GM04504 (cell line): ENCODE measurements around the gene TPTE2.
"Not testable (repeated sequence)": the region's sequence is repeated elsewhere in the genome, so short reads cannot be mapped to it uniquely, and the experiment has no call there.

Source experiments
- DNase-seq: peaks from one replicate; pipeline ENCODE4 v3.0.0-alpha.2; 2012; ENCODE audit warnings: low read depth

The TPTE2 gene

DNA sequence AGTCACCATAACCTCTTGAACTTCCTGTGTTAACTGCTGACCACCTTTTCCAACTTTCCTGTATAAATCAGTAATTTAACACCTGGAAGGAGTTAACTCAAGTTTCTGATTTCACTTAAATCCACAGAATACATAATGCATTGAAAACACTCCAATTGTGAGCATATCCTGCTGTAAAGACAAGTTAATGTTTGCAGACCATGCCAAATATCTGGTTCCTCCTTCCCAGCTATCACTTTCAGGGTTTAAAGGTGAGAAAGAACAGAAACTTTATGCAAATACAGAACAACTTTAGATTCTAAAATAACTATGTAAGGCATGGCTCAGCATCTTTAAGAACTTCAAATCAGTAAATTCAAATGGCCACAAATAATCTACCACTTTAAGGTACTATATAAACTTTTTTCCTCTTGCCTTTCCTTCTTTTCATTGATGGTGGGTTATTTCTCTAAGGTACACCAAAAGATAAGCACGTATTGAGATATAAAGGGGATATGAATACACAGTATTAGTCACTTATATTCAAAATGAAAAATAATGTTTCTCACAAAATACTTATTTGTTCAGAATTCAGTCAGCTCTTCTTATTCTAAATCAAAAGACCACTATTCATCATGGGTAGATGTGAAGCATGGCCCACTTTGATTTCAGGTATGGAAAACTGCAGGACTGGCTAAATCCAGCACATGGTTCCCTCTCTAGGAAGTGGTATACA is 6.6 kb upstream of the TPTE2 start:
- no peak for DNase-seq

DNA sequence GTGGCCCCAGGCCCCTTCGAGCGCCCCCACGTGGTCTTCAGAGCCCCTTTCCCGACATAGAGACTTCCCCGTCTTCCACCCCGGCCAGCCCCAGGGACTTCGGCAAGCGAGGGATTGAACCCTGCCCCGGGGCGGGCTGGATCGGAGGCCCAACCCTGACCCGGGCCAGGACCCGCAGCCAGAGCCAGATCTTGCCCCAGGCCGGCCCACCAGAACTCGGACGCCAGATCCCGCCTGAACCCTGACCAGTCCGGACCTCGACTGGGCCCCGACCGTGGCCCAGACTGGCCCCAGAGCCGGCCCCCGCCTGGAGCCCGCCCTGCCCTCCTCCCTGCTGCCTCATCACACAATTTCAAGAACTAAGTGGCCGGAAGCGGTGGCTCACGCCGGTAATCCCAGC is 253 bp upstream of the TPTE2 start:
- DNase-seq = no peak

DNA sequence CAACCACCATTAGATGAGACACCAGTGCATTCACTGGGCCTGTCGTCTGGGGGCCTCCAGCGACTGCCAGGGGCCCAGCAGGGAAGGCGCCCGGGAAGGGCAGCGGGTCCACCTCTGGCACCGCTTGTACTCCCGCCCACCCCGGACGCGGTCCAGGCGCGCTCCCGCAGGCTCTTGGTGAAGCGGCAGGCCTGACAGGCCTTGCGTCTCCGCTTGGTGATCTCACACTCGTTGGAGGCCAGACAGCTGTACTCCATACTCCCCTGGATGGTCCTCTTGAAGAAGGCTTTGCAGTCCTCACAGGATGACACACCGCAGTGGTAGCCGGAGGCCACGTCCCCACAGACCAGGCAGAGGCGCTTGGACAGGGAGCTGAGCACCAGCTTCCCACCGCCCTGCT is 660 bp downstream of the TPTE2 start:
- not testable (repeated sequence) for DNase-seq

DNA sequence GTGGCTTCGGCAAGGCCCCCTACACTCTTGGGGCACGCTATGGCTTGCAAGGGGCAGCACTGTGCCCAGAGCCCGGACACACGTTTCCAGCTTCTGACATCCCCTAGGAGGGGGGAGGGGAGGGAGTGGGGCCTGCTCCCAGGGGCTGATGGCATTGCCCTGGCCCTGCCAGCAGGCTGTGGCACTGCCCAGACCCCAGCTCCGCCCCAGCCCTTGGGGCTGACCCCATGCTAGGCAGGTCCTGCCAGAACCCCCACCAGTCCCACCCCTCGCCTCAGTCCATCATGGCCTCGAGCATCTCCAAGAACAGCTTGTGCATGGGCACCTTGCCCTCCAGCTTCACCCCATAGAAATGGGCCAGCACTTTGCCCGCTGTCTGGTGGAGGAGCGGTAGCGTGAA is 1.6 kb downstream of the TPTE2 start:
- not testable (repeated sequence) for DNase-seq

DNA sequence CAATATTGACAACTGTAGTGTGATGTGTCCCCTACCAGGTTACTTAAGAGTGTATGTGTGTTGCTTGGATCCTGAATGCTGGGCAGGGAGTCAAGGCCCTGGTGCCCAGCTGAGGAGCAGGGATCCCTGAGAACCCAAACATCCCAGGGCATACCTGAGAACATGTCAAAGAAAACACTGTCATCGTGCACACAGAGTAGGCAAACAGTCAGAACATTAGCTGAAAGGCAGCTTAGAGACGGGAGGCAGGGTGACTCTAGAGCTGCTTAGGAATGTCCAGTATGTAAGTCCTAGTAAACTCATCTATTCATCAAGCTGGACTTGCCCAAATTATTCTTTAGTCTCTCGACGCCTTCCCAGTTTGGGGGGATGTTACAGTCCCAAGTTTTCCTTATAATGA is 4.0 kb downstream of the TPTE2 start:
- DNase-seq = not testable (repeated sequence)

DNA sequence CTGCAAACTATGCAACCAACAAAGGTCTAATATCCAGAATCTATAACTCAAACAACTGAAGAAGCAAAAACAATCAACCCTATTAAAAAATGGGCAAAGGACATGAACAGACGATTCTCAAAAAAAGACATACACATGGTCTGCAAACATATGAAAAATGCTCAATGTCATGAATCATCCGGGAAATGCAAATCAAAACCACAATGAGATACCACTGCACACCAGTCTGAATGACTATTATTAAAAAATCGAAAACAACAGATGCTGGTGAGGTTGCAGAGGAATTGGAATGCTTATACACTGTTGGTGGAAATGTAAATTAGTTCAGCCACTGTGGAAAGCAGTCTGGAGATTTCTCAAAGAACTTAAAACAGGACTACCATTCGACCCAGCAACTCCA is 12.1 kb downstream of the TPTE2 start:
- DNase-seq = not testable (repeated sequence)

DNA sequence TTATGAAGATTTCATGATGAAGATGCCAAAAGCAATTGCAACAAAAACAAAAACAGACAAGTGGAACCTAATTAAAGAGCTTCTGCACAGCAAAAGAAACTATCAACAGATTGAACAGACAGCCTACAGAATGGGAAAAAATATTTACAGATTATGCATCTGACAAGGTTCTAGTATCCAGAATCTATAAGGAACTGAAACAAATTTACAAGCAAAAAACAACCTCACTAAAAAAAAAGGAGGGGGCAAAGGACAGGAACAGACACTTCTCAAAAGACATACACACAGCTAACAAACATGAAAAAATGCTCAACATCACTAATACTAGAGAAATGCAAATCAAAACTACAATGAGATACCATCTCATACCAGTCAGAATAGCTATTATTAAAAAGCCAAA is 35.7 kb downstream of the TPTE2 start:
- not testable (repeated sequence) for DNase-seq

DNA sequence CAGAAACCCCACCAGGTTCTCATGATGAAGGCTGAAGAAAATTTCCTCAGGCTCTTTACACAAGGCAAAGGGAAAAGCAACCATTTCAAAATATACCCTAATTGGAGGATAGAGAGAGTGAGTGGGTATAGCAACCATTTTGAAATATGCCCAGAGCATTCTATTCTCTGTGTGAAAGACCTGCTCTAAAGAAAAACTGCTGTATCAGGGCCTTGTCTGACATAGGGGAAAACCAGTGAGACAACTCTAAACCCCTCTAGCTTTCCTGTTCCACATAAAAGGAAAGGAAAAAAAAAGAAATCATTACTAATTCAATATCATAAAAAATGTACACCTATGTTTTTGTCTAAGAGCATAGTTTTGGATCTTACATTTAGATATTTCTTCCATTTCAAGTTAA is 42.3 kb downstream of the TPTE2 start:
- DNase-seq = no peak

DNA sequence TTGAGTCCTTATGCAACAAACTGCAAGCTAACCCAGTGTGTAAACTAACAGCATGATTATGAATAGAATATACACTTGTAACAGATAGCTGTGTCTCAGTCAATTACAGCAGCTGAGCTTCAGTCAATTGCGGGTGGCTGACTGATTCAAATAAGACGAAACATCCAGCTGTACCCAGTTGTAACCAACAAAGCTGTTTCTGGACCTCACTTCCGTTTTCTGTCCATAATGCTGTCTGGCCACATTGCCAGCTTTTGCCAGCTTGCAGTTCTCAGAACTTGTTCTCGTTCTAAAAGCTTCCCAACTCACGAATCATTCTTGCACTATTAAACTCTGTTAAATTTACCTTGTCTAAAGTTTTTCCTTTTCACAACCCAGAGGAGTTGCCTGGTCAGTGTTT is 53.7 kb downstream of the TPTE2 start:
- DNase-seq = not testable (repeated sequence)

DNA sequence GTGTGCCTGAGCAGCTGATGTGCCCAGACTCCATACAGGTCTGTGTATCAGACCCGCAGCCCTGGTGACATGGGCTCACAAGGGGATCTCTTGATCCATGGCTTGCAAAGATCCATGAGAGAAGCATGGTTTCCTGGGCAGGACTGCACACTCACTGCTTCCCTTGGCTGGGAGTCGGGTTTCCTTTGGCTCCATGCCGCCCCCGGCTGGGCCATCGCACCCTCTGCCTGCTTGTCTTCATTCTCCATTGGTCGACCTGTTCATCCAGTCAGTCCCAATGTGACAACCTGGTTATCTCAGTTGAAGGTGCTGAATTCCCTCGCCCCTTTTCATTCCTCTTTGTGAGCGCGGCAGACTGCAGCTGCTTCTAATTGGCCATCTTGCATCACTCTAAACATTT is 101.2 kb downstream of the TPTE2 start:
- not testable (repeated sequence) for DNase-seq

DNA sequence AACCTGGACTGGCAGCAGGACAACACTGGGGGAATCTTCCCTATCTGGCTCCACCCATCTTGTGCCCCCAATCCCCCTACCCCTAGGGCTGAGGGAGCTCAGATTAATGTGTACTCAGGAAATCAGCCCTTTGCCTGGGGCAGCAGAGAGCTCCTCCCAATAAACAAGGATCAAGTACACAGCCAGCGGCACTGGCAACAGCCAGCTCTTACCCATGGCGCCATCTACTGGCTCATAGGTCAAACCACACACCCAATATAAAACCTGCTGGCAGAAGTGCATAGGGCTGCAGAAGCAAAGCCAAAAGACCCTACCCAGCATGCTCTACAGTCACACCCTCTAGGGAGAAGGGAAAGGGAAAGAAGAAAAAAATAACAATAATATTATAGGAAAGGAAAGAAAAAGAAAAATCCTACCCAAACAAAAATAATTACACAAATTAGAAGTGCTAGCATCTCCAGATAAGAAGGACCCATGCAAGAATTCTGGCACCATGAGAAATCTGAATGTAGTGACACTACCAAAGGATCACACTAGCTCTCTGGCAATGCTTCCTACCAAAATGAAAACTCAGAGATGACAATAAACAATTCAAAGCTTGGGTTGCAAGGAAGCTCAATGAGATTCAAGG is 122.2 kb downstream of the TPTE2 start:
- DNase-seq = not testable (repeated sequence)

DNA sequence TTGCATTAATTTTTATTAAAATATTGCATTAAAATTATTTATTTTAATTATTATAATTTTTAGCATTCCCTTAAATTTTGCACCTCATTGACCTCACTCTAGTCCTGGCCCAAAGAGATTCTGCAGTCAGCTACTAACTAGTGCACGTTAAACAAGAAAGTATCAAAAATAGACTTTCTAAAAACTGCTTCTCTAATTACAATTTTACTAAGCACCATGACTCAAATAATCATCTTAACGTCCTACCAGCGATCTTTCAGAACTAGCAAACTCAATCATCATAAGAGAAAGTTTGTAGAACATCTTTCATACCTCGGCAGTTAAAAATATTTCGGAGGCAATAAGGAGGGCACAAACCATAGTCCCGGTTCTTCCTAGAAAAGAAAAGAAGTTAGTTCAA is 123.6 kb downstream of the TPTE2 start:
- DNase-seq = not testable (repeated sequence)

DNA sequence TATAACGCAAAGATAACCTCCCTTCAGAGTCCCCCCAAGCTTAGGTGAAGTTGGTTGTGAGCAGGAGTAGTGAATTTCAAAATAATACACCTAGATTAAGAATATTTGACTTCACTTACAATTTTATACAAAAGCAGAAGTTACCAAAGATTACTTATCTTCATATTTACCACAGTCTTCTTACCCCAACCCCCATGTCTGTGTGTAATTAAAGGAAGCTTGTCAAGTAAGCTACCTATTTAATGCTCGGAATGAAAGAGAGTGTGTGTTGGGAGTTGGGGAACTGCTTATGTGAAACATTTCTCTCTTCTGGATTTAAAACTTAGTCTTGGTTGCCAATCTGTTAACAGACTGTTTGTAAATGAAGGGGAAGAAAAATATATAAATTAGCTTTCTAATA is 139.1 kb downstream of the TPTE2 start:
- not testable (repeated sequence) for DNase-seq

DNA sequence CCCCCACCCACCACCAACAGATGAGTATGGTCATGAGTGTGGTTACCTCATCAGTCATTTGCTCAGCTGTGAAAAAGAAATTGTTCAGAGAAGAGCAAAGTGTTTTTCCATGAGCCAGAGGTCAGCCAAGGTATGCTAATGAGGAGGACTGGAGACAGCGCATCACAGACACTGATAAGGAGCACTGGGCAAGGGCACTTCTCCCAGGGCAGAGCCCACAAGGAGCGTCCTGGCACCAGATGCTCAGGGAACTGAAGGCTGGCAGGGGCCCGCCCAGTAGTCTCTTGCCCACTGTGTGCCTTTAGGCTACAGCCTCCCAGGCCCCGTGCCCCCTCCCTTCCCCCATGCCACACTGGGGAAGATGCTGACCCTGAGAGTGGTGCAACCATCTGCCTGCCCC is 148.8 kb downstream of the TPTE2 start:
- not testable (repeated sequence) for DNase-seq

DNA sequence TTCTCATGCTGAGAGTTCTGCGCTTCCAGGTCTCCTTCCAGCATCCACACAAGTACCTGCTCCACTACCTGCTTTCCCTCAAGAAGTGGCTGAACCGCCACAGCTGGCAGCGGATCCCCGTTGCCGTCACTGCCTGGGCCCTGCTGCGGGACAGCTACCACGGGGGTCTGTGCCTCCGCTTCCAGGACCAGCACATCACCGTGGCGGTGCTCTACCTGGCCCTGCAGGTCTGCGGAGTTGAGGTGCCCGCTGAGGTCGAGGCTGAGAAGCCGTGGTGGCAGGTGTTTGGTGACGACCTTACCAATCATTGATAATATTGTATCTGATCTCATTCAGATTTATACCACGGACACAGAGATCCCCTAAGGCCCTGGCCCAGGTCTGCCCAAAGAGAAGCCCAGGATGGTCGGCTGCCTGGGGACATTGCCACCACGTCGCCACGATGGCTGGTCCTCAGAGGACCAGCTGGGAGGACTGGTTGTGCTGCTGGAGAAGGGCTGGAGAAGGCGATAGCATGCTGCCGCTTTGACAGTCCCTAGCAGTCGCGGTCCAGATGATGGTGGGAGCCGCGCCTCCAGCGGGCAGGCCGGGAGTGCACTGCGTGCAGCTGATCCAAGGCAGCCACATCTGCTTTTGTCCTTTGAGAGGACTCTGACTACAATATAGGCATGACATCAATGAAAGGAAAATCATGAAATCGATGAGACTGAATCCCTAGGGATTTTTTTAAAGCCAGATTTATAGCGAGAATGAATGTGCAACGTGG is 178.4 kb downstream of the TPTE2 start:
- not testable (repeated sequence) for DNase-seq

DNA sequence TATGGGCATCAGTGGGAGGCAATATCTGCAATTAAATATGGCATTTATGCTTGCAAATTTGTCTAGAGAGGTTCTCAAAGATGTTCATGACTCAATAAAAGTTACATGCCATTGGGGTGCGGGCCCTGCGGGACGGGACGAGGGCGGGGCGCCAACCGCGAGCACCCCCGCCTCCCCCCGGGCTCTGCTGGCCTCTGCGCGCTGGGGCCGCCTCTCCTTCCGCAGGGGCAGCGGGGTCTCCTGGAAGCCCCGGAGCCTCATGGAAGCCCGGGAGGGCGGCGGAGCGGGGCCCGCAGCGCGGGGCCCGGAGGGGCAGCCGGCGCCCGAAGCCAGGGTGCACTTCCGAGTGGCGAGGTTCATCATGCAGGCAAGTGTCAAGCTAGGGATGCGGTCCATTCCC is 179.2 kb downstream of the TPTE2 start:
- no peak for DNase-seq
